DND-41 (cell line): ENCODE data around the gene CDKN1C.

ENCODE experiments used
- ATAC-seq: fragments of 200-7000 bp; cut with Tn5 transposase; 3 replicates; pipeline ENCODE4 v1.9.1; 2021; ENCODE audit warnings: low read depth; ENCODE audit not compliant: insufficient read depth
- DNase-seq: peaks from one replicate; pipeline ENCODE4 v3.0.0-alpha.2; 2020
- H2AFZ ChIP-seq: 2 replicates; pipeline ENCODE4 v1.6.0; 2012; ENCODE audit warnings: low read depth, low read length
- H3K27ac ChIP-seq: 2 replicates; pipeline ENCODE4 v1.5.1; 2012; ENCODE audit warnings: low read length, inconsistent platforms
- H3K27me3 ChIP-seq: fragments of 200-600 bp; sonication (generic); 2 replicates; pipeline ENCODE4 v1.6.0; 2012; ENCODE audit warnings: low read length, mild to moderate bottlenecking, inconsistent platforms; ENCODE audit not compliant: insufficient read depth, poor library complexity
- H3K36me3 ChIP-seq: 2 replicates; pipeline ENCODE4 v1.5.1; 2012; ENCODE audit warnings: low read length, inconsistent platforms; ENCODE audit not compliant: insufficient read depth
- H3K4me1 ChIP-seq: 2 replicates; pipeline ENCODE4 v1.5.1; 2012; ENCODE audit warnings: mild to moderate bottlenecking, low read length; ENCODE audit not compliant: insufficient read depth
- H3K4me2 ChIP-seq: 2 replicates; pipeline ENCODE4 v1.6.0; 2012; ENCODE audit warnings: mild to moderate bottlenecking, moderate library complexity, low read length, inconsistent platforms; ENCODE audit not compliant: insufficient read depth
- H3K4me3 ChIP-seq, 2 experiments: fragments of 200-600 bp in 1 of 2; shearing (Covaris generic) in 1 of 2; 2 replicates each; pipeline ENCODE4 v1.5.1; 2012 to 2016; ENCODE audit warnings: inconsistent platforms in 2 of 2, low read length in 2 of 2, mild to moderate bottlenecking in 2 of 2, low read depth in 1 of 2, moderate library complexity in 1 of 2
- H3K79me2 ChIP-seq: 2 replicates; pipeline ENCODE4 v1.6.0; 2012; ENCODE audit warnings: low read length, inconsistent platforms; ENCODE audit not compliant: insufficient read depth
- H3K9ac ChIP-seq: 2 replicates; pipeline ENCODE4 v1.6.0; 2012; ENCODE audit warnings: low read depth, mild to moderate bottlenecking, inconsistent platforms, low read length, moderate library complexity
- H3K9me3 ChIP-seq: 2 replicates; pipeline ENCODE4 v1.5.1; 2012; ENCODE audit warnings: low read length, moderate library complexity, mild to moderate bottlenecking, inconsistent platforms; ENCODE audit not compliant: insufficient read depth, severe bottlenecking
- H4K20me1 ChIP-seq: 2 replicates; pipeline ENCODE4 v1.6.0; 2012; ENCODE audit warnings: low read length; ENCODE audit not compliant: insufficient read depth
- CTCF ChIP-seq: IDR thresholded peaks from 2 replicates; pipeline ENCODE4 v1.5.1; 2012; ENCODE audit warnings: borderline replicate concordance, low read length, moderate library complexity, mild to moderate bottlenecking; ENCODE audit not compliant: poor library complexity, severe bottlenecking; ENCODE audit errors: extremely low read depth
- EZH2 ChIP-seq: IDR thresholded peaks from 3 replicates; pipeline ENCODE4 v1.6.1; 2012; ENCODE audit warnings: borderline replicate concordance, low read depth, mild to moderate bottlenecking, moderate library complexity, low read length, inconsistent platforms; ENCODE audit not compliant: severe bottlenecking

Gene CDKN1C

DNA sequence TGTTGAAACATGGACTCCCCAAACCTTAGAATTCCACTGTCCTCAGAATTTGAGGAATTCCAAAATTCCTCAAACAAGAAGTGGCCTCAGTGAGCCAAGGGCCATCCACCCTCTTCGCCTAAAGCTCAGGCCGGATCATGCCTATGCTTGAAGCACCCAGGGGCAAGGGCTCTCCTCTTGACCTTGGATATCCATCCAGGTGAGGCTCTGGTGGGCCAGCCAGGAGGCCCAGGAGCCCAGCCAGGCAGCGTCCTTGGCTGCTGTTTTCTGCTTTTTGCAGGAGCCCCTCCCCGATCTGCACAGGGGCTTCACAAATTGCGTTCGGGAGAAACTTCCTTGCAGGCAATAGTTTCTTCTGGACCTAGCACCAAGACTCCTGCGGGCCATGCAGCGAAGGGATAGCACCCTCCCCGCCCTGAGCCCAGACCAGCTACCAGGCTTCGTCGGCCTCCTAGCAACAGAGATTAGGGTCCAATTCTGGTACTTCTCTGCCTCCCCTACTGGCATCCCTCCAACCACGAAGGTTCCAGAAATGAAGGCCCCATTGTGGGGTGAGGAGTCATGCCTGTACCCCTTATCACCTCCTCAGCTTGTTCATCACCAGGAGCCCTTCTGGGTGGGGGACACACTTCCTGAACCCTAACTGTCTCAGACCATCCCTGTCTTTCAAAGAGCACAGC lies 41.7 kb upstream of the CDKN1C start:
- H3K4me2 ChIP-seq: no peak overlapping the region

GRCh38 chr11:2926611-2927051 lies 41.1 kb upstream of the CDKN1C start:
- Histone ChIP-seq H3K4me1 (no peaks in the 10 kb centered on the region), H3K4me3 (no peak overlapping the region), H3K4me2 (no peak overlapping the region), H3K27ac (no peak overlapping the region), H4K20me1 (peaks cover 5% of the 10 kb centered on the region; the same call in 1 of the 2 replicates), H3K9me3 (no peaks in the 10 kb centered on the region), H3K36me3 (no peaks in the 10 kb centered on the region), H3K9ac (no peak overlapping the region), H3K27me3 (no peaks in the 10 kb centered on the region), H3K79me2 (no peaks in the 10 kb centered on the region), H2AFZ (no peak overlapping the region)
- no peak for DNase-seq
- TF ChIP-seq CTCF (no peak), EZH2 (no peak)
- no peak for ATAC-seq

More for the DNA sequence above, 41.7 kb upstream of the CDKN1C start:
- peaks cover 5% of the 10 kb centered on the region; the same call in 1 of the 2 replicates for H4K20me1 ChIP-seq
- H3K4me1 ChIP-seq: no peaks in the 10 kb centered on the region
- H2AFZ ChIP-seq: no peak overlapping the region
- no peak for DNase-seq
- no peak overlapping the region for H3K4me3 ChIP-seq
- H3K27me3 ChIP-seq: no peaks in the 10 kb centered on the region
- no peak for TF ChIP-seq EZH2
- H3K79me2 ChIP-seq: no peaks in the 10 kb centered on the region
- ATAC-seq: no peak
- no peak overlapping the region for H3K9ac ChIP-seq
- no peak overlapping the region for H3K27ac ChIP-seq
- H3K9me3 ChIP-seq: no peaks in the 10 kb centered on the region
- H3K36me3 ChIP-seq: no peaks in the 10 kb centered on the region

DNA sequence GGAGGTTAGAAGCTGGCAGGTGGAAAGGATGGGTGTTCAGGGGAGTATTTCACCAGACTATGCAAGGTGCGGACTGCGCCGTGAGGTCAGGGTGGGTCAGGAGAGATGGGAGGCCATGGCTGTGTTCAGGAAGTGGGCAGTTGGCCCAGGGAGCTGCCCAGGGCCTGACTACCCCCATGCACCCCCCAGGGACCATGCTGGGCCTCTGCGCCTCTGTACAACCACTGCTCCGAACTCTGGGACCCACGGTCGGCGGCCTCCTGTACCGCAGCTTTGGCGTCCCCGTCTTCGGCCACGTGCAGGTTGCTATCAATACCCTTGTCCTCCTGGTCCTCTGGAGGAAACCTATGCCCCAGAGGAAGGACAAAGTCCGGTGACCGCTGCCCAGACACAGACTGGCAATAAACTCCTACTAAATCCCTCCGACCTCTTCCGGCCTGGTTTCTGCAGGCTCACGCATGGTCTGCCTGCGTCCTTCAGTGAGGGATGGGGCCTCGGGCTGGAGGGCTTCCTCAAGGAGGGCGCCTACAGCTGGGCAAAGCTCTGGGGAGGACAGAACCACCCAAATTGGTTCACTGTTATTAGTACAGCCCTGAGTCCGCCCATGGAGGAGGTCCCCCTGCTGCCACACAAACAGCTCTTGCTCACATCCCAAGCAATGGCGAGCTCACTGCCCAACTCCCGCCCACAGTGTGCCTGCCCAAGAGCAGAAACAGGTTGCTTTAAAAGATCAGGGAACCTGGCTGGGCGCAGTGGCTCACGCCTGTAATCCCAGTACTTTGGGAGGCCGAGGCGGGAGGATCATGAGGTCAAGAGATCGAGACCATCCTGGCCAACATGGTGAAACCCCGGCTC lies 39.5 kb upstream of the CDKN1C start:
- H4K20me1 ChIP-seq: peaks cover 5% of the 10 kb centered on the region; the same call in 1 of the 2 replicates
- TF ChIP-seq CTCF: no peak
- no peak for TF ChIP-seq EZH2
- no peak overlapping the region for H2AFZ ChIP-seq
- H3K27ac ChIP-seq: no peak overlapping the region
- H3K9ac ChIP-seq: no peak overlapping the region
- H3K9me3 ChIP-seq: no peaks in the 10 kb centered on the region
- H3K36me3 ChIP-seq: no peaks in the 10 kb centered on the region
- no peak overlapping the region for H3K4me2 ChIP-seq
- no peak for DNase-seq
- no peaks in the 10 kb centered on the region for H3K27me3 ChIP-seq
- H3K79me2 ChIP-seq: no peaks in the 10 kb centered on the region
- H3K4me3 ChIP-seq: no peak overlapping the region
- no peaks in the 10 kb centered on the region for H3K4me1 ChIP-seq
- no peak for ATAC-seq

- Histone ChIP-seq H3K36me3 (no peaks in the 10 kb centered on the region), H3K27ac (no peak overlapping the region), H3K9me3 (no peaks in the 10 kb centered on the region), H3K4me2 (no peak overlapping the region), H2AFZ (no peak overlapping the region), H3K4me1 (no peaks in the 10 kb centered on the region), H3K79me2 (no peaks in the 10 kb centered on the region), H3K27me3 (no peaks in the 10 kb centered on the region), H4K20me1 (peaks cover 5% of the 10 kb centered on the region; the same call in 1 of the 2 replicates), H3K4me3 (no peak overlapping the region), H3K9ac (no peak overlapping the region)
- DNase-seq: no peak
- TF ChIP-seq CTCF (no peak), EZH2 (no peak)
- no peak for ATAC-seq
Measured at GRCh38 chr11:2924381-2924780, 38.8 kb upstream of the CDKN1C start.
